Common myeloid progenitor, CD34-positive (primary cell): ENCODE data around the gene LATS1. TPM values are rescaled to one million over a fixed set of nuclear protein-coding genes. Genes with fewer than 3 reads are reported as not detected.

ENCODE experiments used
- CTCF ChIA-PET: fragments of 350-600 bp; sonication (Branson Sonifier 250); formaldehyde crosslinking; loops from one replicate; lab custom pipeline; 2021; ENCODE audit warnings: antibody characterized with exemption; lab: Charles Lee
- POLR2A ChIA-PET: fragments of 350-600 bp; sonication (Branson Sonifier 250); formaldehyde crosslinking; loops from one replicate; lab custom pipeline; 2021; ENCODE audit warnings: antibody characterized with exemption; lab: Charles Lee
- DNase-seq, 3 donors: peaks; one replicate each; pipeline versions ENCODE4 v3.0.0 to v3.0.0-alpha.2; 2013
- H3K27ac ChIP-seq, 2 experiments: 1 replicate in 1 of 2; 2 replicates in 1 of 2; pipeline ENCODE4 v1.7.0; 2013; ENCODE audit warnings: inconsistent platforms in 2 of 2, low read length in 2 of 2, mild to moderate bottlenecking in 2 of 2, low read depth in 1 of 2, moderate library complexity in 1 of 2; ENCODE audit not compliant: severe bottlenecking in 2 of 2, insufficient read depth in 1 of 2, poor library complexity in 1 of 2
- H3K27me3 ChIP-seq, 5 experiments: replicated peaks in 2 of 5; 1 replicate in 3 of 5; 2 replicates in 2 of 5; pipeline versions ENCODE4 v1.6.1 to v1.7.0; 2013; ENCODE audit warnings: low read length in 4 of 5, mild to moderate bottlenecking in 2 of 5, moderate library complexity in 2 of 5, inconsistent platforms in 1 of 5; ENCODE audit not compliant: insufficient read depth in 5 of 5, control insufficient read depth in 4 of 5
- H3K36me3 ChIP-seq, 4 experiments: 1 replicate in 2 of 4; 2 replicates in 2 of 4; pipeline versions ENCODE4 v1.6.1 to v1.7.0; 2013; ENCODE audit warnings: low read length in 3 of 4, control low read depth in 1 of 4, mild to moderate bottlenecking in 1 of 4; ENCODE audit not compliant: control insufficient read depth in 4 of 4, insufficient read depth in 4 of 4
- H3K4me1 ChIP-seq, 4 experiments: 1 replicate in 3 of 4; 2 replicates in 1 of 4; pipeline versions ENCODE4 v1.6.1 to v1.7.1; 2013; ENCODE audit warnings: low read length in 3 of 4, mild to moderate bottlenecking in 3 of 4, control low read depth in 1 of 4, inconsistent platforms in 1 of 4, moderate library complexity in 1 of 4; ENCODE audit not compliant: control insufficient read depth in 4 of 4, insufficient read depth in 4 of 4; ENCODE audit errors: control extremely low read depth in 1 of 4
- H3K4me3 ChIP-seq, 7 experiments: 1 replicate in 4 of 7; 2 replicates in 3 of 7; pipeline versions ENCODE4 v1.5.1 to v1.7.0; 2013; ENCODE audit warnings: mild to moderate bottlenecking in 7 of 7, low read length in 6 of 7, moderate library complexity in 6 of 7, inconsistent platforms in 2 of 7, low read depth in 2 of 7, control low read depth in 1 of 7; ENCODE audit not compliant: insufficient read depth in 4 of 7, control insufficient read depth in 1 of 7; ENCODE audit errors: extremely low read depth in 1 of 7
- H3K9me3 ChIP-seq, 5 experiments: 1 replicate in 4 of 5; 2 replicates in 1 of 5; pipeline versions ENCODE4 v1.6.1 to v1.7.1; 2013; ENCODE audit warnings: low read length in 4 of 5, mild to moderate bottlenecking in 2 of 5, inconsistent platforms in 1 of 5, low read depth in 1 of 5, moderate library complexity in 1 of 5; ENCODE audit not compliant: control insufficient read depth in 4 of 5, insufficient read depth in 2 of 5; ENCODE audit errors: control extremely low read depth in 1 of 5
- WGBS: methylation state at CpG from one replicate; pipeline ENCODE4 v1.1.5; 2013; ENCODE audit not compliant: insufficient coverage; 5-methylcytosine and 5-hydroxymethylcytosine counted together
- polyA plus RNA-seq: library from polyadenylated mRNA; unstranded; fragments of 120-200 nt; gene quantifications from one replicate; pipeline ENCODE4 v1.2.1, GENCODE V29; 2013

The LATS1 gene
- 23.4 TPM for polyA plus RNA-seq

GRCh38 chr6:149717588-149718458, at the start of gene LATS1:
Gene LATS1 (minus strand): TSS chr6:149718101. CDS start chr6:149702126, 15,975 bp downstream.
- Histone ChIP-seq H3K4me1 (peaks cover 10 to 43% (median 13%) of the 10 kb centered on the region in 4 experiments), H3K36me3 (peaks cover 0 to 8% (median 1%) of the 10 kb centered on the region in 4 experiments), H3K27ac (peak within 1 kb of the TSS; percentile 90 to 97), H3K9me3 (no peaks in the 10 kb centered on the region), H3K27me3 (no peaks in the 10 kb centered on the region), H3K4me3 (peak within 1 kb of the TSS; percentile 76 to 99 (median 93))
- under 1% methylated on average over 73 of the region's 82 CpGs for WGBS
- peak; percentile 87 to 96 (median 94) for DNase-seq
- POLR2A ChIA-PET = interaction anchor here (0.6 to 1.2 kb wide), 6 partner anchors 9 to 91 kb away, joined by 3 to 4 read pairs (median 3); partner anchors contain the start of genes NUP43 and PCMT1
- CTCF ChIA-PET = interaction anchor here (0.7 to 1.9 kb wide), 8 partner anchors 11 to 206 kb away, joined by 3 to 9 read pairs (median 3); no protein-coding TSS in a partner anchor

- POLR2A ChIA-PET = no interaction called here
- DNase-seq = peak in 2 of 3 donors; percentile 35 to 38
- Histone ChIP-seq H3K36me3 (peaks cover 3 to 18% (median 10%) of the 10 kb centered on the region in 4 experiments), H3K27me3 (no peaks in the 10 kb centered on the region), H3K9me3 (peaks cover 0 to 8% (median 5%) of the 10 kb centered on the region in 5 experiments), H3K4me3 (no peak overlapping the region), H3K4me1 (peaks cover 6 to 9% (median 8%) of the 10 kb centered on the region in 4 experiments), H3K27ac (no peak overlapping the region)
- WGBS = no CpG with 5 or more reads among the region's 3 CpGs
- CTCF ChIA-PET = no interaction called here
Measured at GRCh38 chr6:149766156-149766769, 48.4 kb upstream of the LATS1 start.

DNA sequence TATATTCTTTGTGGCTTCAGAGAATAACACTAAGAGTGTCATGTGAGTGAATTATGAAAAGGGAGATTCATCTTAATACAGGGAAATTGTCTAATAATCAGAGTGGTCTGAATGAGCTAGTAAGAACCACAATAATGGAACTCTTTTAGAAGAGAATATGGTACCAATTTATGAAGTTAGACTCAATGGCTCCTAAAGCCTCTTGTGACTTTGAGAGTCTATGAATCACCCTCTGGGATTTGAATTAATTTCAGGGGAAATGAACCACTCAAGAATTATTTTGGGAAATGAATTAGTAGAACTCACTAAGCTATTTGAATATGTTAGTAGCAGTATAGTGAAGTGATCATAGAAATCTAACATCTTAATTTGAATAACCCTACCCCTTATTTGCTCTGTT, 46.0 kb upstream of the LATS1 start:
- H3K36me3 ChIP-seq = peaks cover 0 to 24% (median 16%) of the 10 kb centered on the region in 4 experiments
- POLR2A ChIA-PET = no interaction called here
- no peak overlapping the region for H3K4me3 ChIP-seq
- DNase-seq = no peak
- no peak overlapping the region for H3K27ac ChIP-seq
- no peaks in the 10 kb centered on the region for H3K27me3 ChIP-seq
- H3K4me1 ChIP-seq = peaks cover 6 to 18% (median 15%) of the 10 kb centered on the region in 4 experiments
- peaks cover 0 to 8% (median 5%) of the 10 kb centered on the region in 5 experiments for H3K9me3 ChIP-seq
- CTCF ChIA-PET = interaction anchor here (0.9 to 1.4 kb wide), 3 partner anchors 14 to 52 kb away, joined by 3 to 4 read pairs (median 4); partner anchors contain the start of genes NUP43 and PCMT1

DNA sequence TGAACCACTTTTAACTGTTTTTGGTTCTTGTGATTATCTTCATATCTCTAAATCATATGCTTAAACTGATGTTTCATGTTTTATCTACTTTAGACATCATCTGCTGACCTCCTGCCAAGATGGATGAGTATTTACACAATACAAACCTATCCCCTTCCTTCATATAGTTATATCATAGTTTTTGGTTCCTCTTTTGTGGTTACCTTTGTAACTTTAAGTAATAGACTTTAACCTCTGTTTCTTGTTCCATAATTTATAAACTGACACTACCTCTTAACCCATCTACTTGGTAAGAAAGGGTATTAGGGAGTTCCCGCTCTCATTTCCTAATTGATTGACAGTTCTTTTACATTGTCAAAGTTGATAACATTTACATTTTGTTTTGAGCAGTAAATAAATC, 43.5 kb upstream of the LATS1 start:
- POLR2A ChIA-PET = interaction anchor here (1.5 kb wide), 1 partner anchor 11 kb away, joined by 6 read pairs; no protein-coding TSS in a partner anchor
- no CpG with 5 or more reads among the region's 1 CpG for WGBS

DNA sequence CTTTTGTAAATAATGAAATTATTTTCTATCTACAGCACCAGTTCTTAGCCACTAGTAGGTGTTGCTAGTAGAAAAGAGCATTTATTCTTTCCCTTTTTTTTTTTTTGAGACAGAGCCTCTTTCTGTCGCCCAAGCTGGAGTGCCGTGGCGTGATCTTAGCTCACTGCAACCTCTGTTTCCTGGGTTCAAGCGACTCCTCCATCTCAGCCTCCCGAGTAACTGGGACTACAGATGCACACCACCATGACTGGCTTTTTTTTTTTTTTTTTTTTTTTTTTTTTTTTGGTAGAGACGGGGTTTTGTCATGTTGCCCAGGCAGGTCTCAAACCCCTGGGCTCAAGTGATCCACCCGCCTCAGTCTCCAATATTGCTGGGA, 38.3 kb upstream of the LATS1 start:
- Histone ChIP-seq H3K4me3 (no peak overlapping the region), H3K27ac (no peak overlapping the region), H3K36me3 (peaks cover 0 to 8% (median 6%) of the 10 kb centered on the region in 4 experiments), H3K27me3 (no peaks in the 10 kb centered on the region), H3K9me3 (no peaks in the 10 kb centered on the region), H3K4me1 (peaks cover 0 to 22% (median 9%) of the 10 kb centered on the region in 4 experiments)
- ChIA-PET POLR2A (interaction anchor here (0.6 kb wide), 1 partner anchor 10 kb away, joined by 3 read pairs; no protein-coding TSS in a partner anchor), CTCF (no interaction called here)
- DNase-seq = no peak
- WGBS = 100% methylated on average over 2 of the region's 7 CpGs

More for the DNA sequence above, 43.5 kb upstream of the LATS1 start:
- Histone ChIP-seq H3K27me3 (no peaks in the 10 kb centered on the region), H3K27ac (no peak overlapping the region), H3K4me1 (peaks cover 6 to 18% (median 15%) of the 10 kb centered on the region in 4 experiments), H3K4me3 (peak overlapping the region in 1 of 7 experiments; percentile 45), H3K36me3 (peaks cover 0 to 15% (median 11%) of the 10 kb centered on the region in 4 experiments), H3K9me3 (peaks cover 0 to 5% (median 4%) of the 10 kb centered on the region in 5 experiments)
- peak; percentile 47 to 90 (median 81) for DNase-seq
- CTCF ChIA-PET = interaction anchor here (1.4 kb wide), 1 partner anchor 14 kb away, joined by 3 read pairs; no protein-coding TSS in a partner anchor

DNA sequence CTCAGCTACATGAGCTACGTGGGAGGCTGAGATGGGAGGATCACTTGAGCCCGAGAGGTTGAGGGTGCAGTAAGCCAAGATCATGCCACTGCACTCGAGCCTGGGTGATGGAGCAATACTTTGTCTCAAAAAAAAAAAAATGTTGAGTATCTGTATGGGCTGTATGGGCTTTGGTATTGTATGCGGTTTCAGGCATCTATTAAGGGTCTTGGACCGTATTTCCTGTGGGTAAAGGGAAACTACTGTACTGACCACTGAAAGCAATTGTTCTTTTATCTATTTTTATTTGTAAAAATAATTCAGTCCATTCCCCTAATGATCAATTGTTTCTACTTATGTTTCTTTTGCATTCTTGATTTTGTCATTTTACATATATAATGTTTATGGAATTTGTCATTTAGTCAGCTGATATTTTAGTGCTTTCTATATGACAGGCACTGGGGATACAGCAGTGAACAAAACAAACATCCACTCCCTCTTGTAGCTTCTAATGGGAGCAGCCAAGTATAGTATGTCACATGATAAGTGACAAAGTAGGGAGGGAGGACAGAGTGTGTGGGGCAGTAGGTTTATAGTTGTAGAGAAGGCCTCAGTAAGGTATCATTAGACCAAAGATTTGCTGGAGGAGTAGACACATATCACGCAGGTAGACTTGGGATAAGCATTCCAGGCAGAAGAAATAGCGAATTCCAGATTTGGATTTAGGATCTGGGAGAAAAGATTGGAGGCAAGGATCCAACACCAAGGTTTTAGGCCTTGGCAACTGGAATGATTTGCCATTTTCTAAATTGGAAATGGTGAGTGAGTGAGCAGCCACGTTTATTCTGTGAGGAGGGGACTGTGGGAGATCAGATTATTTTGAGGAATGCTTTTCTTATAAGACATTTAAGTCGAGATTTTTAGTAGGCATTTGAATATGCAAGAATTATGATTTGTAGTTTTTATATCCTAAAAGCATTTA, 37.7 kb upstream of the LATS1 start:
- Histone ChIP-seq H3K36me3 (peaks cover 0 to 7% (median 5%) of the 10 kb centered on the region in 4 experiments), H3K9me3 (no peaks in the 10 kb centered on the region), H3K27me3 (no peaks in the 10 kb centered on the region), H3K4me1 (peaks cover under 1 to 24% (median 9%) of the 10 kb centered on the region in 4 experiments), H3K4me3 (no peak overlapping the region), H3K27ac (no peak overlapping the region)
- ChIA-PET CTCF (interaction anchor here (0.6 kb wide), 1 partner anchor 23 kb away, joined by 3 read pairs; no protein-coding TSS in a partner anchor), POLR2A (no interaction called here)
- DNase-seq = no peak
- WGBS = 98% methylated on average over 4 of the region's 9 CpGs
